ENCODE results near the gene ADAP2. TPM values are rescaled to one million over a fixed set of nuclear protein-coding genes. Genes with fewer than 3 reads are reported as not detected.

Gene ADAP2
- total RNA-seq, 1 donor from 2014 or later = 1.7 TPM

DNA sequence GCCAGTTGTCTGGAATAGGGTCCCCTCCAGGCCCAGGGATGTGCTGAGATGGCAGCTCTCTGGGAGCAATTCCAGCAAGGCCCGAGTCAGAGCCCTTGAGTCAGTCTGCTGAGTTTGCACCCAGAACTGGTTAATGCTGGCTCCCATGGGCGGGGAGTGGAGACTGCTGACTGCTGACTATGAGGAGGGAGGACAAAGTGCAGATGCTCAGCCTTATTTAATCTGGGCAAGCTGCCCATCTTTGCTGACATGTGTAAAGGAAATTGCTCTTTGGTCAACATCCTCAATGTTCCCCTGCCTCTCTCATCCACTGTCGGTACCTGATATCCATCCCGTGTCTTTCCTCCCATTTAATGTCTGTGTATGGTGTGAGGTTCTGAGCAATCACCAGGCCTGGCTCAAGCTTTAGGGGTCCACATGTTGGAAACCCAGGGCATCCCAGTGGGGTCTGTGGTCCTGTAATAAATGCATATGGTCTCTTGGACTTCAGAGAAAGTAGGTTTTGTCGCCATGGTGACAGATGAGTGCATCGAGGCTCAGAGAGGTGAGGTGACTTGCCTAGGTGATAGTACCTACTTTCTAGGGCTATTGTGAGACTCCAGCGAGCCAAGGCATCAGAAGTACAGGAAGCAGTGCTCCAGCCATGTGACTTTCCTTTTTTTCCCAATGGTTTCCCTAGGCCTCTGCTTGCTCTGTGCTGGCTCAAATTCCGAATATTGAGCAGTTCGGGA, 29.1 kb downstream of the ADAP2 start:
- Mint-ChIP-seq H3K27me3 (ENCODE audit: low read depth) (no peaks in the 10 kb centered on the region), H3K27ac (ENCODE audit: unreplicated experiment) (no peak overlapping the region), H3K36me3 (ENCODE audit: low read depth) (no peaks in the 10 kb centered on the region)

DNA sequence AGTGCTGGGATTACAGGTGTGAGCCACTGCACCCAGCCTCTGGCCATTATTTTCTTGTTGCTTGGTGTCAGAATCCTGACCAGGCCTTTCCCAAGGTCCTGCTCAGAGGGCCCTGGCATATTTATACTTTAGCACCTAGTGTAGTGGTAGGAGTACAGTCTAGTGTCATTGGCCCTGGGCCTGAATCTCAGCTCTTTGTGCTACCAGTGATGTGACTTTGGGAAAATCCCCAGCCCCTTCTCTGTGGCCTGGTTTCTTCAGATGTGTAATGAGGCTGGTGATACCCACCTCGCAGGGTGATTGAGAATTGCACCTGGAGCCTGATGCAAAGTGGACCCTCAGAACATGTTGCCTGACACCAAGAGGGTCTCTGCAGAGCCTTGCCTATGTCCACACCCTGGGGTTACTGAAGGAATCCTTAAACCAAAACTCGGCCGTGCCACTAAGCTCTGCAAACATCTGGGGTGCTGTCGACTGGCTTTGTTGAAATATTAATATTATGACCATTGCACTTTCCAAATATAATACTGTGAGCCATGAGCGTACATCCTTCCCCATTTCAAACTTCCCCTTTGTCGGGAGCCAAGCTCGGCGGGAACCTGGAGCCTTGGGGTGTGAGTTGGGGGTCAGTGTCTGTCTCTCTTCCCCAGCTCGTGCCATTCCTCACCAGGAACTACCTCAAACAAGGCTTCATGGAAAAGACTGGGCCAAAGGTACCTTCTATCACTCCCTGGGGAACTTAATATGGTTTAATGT, 31.1 kb downstream of the ADAP2 start:
- no peak overlapping the region for H3K4me3 Mint-ChIP-seq
- no peaks in the 10 kb centered on the region for H3K9me3 Mint-ChIP-seq
- H3K27me3 Mint-ChIP-seq (ENCODE audit: low read depth) = no peaks in the 10 kb centered on the region
- no peak for DNase-seq (ENCODE audit: low read depth, low spot score)
- no peaks in the 10 kb centered on the region for H3K36me3 Mint-ChIP-seq (ENCODE audit: low read depth)
- no peak overlapping the region for H3K27ac Mint-ChIP-seq (ENCODE audit: unreplicated experiment)
- TF ChIP-seq, protein P1, sequence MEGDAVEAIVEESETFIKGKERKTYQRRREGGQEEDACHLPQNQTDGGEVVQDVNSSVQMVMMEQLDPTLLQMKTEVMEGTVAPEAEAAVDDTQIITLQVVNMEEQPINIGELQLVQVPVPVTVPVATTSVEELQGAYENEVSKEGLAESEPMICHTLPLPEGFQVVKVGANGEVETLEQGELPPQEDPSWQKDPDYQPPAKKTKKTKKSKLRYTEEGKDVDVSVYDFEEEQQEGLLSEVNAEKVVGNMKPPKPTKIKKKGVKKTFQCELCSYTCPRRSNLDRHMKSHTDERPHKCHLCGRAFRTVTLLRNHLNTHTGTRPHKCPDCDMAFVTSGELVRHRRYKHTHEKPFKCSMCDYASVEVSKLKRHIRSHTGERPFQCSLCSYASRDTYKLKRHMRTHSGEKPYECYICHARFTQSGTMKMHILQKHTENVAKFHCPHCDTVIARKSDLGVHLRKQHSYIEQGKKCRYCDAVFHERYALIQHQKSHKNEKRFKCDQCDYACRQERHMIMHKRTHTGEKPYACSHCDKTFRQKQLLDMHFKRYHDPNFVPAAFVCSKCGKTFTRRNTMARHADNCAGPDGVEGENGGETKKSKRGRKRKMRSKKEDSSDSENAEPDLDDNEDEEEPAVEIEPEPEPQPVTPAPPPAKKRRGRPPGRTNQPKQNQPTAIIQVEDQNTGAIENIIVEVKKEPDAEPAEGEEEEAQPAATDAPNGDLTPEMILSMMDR (conservative IDR thresholded peaks at IDR 0.05) = no peak
- H3K4me1 Mint-ChIP-seq = peaks cover 15% of the 10 kb centered on the region

More for the DNA sequence above, 29.1 kb downstream of the ADAP2 start:
- H3K9me3 Mint-ChIP-seq = no peaks in the 10 kb centered on the region
- TF ChIP-seq, protein P1 (conservative IDR thresholded peaks at IDR 0.05) = no peak
- no peak for DNase-seq (ENCODE audit: low read depth, low spot score)
- no peaks in the 10 kb centered on the region for H3K4me1 Mint-ChIP-seq
- no peak overlapping the region for H3K4me3 Mint-ChIP-seq

DNA sequence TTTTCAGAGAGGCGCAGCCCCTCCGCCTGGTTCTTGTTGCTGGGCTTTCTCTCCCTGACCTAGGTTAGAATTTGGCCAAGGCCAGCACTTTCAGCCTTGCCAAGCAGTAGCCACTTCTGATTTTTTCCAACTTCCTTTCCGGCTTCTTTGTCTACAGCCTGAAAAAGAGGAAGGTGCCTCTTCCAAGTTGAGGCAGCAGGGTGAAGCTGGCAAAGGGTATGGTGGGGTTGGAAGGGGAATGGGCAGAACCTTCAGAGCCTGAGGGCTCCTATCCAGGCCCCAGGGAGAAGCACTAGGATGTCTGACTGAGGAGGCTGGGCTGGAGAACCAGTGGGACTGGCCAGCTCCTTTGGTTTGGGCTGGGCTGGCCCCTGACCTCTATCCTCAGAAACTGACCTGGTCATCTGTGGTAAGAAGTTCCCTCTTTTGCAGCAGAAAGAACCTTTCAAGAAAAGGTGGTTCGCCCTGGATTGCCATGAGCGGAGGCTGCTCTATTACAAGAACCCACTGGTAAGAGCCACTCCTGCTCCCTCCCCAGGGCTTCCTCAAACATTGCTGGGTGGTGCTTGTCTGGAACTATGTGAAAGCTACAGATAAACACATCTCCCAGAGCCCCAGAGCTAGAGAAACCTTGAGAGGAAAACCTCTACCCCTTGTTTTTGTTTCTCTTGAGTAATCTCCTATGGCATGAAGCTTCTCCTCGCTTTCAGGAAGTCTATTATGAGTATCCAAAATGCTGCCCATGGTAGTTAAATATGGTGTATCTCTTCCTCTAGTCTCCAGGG, 32.5 kb downstream of the ADAP2 start:
- H3K4me1 Mint-ChIP-seq = peaks cover 15% of the 10 kb centered on the region
- H3K9me3 Mint-ChIP-seq = no peaks in the 10 kb centered on the region
- H3K36me3 Mint-ChIP-seq (ENCODE audit: low read depth) = no peaks in the 10 kb centered on the region
- no peak overlapping the region for H3K4me3 Mint-ChIP-seq
- TF ChIP-seq, protein P1 (conservative IDR thresholded peaks at IDR 0.05) = no peak
- DNase-seq (ENCODE audit: low read depth, low spot score) = no peak
- H3K27me3 Mint-ChIP-seq (ENCODE audit: low read depth) = no peaks in the 10 kb centered on the region
- H3K27ac Mint-ChIP-seq (ENCODE audit: unreplicated experiment) = no peak overlapping the region

DNA sequence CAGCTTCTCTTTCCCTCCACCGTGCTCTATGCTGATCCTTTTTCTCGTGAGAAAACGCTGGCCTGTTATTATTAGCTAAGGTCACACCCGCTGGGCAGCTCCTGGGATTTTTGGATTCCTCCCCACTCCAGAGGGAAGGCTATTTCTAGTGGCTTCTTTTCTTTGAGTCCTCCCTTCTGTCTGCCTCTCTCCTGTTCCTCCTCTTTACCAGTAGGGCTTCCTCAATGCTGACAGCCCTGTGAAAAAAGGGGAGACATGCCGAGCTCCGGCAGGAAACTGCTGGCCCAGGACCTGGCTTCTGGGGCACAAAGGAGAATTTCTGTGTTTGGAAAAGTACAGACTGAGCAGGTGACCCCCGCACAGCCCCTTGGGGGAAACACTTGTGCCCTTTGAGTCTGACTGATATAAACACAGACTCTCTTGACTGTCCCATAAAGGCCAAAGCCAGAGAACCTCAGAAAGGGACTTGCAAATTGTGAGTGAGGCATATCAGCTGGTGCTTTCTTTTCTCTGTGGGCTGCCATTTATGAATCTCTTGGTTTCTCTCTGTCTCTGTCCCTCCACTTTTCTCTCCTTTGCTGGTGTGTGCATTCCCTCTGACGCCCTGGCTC, 35.1 kb downstream of the ADAP2 start:
- TF ChIP-seq, protein P1 (conservative IDR thresholded peaks at IDR 0.05) = no peak
- Mint-ChIP-seq H3K4me3 (no peak overlapping the region), H3K9me3 (no peaks in the 10 kb centered on the region), H3K36me3 (ENCODE audit: low read depth) (no peaks in the 10 kb centered on the region), H3K27ac (ENCODE audit: unreplicated experiment) (peak overlapping the region; percentile 84), H3K27me3 (ENCODE audit: low read depth) (no peaks in the 10 kb centered on the region), H3K4me1 (peaks cover 15% of the 10 kb centered on the region)
- no peak for DNase-seq (ENCODE audit: low read depth, low spot score)

DNA sequence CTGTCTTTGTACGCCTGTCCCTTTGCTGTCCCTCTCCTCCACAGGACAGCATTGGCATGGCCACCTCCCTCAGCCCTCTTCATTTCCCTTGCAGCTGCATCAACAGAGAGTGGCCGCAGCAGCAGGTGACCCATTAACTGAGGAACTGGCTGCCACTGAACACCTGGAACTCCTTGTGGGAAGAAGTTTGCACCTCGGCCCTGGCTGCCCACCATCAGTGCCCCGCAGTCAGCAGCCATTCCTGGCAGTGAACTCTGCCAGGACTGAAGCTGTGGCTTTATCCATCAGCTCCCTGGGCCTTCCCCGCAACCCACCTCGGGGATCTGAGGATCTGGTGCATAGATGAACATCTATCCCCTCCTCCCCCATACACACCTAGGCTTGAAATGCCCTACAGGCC, 36.0 kb downstream of the ADAP2 start:
- TF ChIP-seq, protein P1 (conservative IDR thresholded peaks at IDR 0.05) = no peak
- Mint-ChIP-seq H3K4me3 (no peak overlapping the region), H3K4me1 (peaks cover 15% of the 10 kb centered on the region)

More for the DNA sequence above, 36.0 kb downstream of the ADAP2 start:
- Mint-ChIP-seq H3K27me3 (ENCODE audit: low read depth) (no peaks in the 10 kb centered on the region), H3K9me3 (no peaks in the 10 kb centered on the region), H3K27ac (ENCODE audit: unreplicated experiment) (no peak overlapping the region), H3K36me3 (ENCODE audit: low read depth) (no peaks in the 10 kb centered on the region)
- no peak for DNase-seq (ENCODE audit: low read depth, low spot score)

All from neural crest cell (in vitro differentiated cells).